Activated naive CD4-positive, alpha-beta T cell treated with anti-CD3 and anti-CD28 coated beads, Interleukin-2, amount 10 ng/mL, durations not matched to agents 7 days and 5 days (primary cell): ENCODE measurements around the gene DUSP7.

Experiments used
- CTCF ChIA-PET: fragments of 350-600 bp; sonication (Branson Sonifier 250); formaldehyde crosslinking; loops from one replicate; lab custom pipeline; 2021; ENCODE audit warnings: antibody characterized with exemption; lab: Charles Lee
- DNase-seq: peaks from one replicate; pipeline ENCODE4 v3.0.0-alpha.2; 2020
- H3K27ac Mint-ChIP-seq: one replicate; pipeline ENCODE4 v1.8.0; 2021; ENCODE audit warnings: mild to moderate bottlenecking, moderate library complexity, mixed read lengths
- H3K27me3 Mint-ChIP-seq: one replicate; pipeline ENCODE4 v1.8.0; 2021; ENCODE audit warnings: mild to moderate bottlenecking, mixed read lengths
- H3K36me3 Mint-ChIP-seq: one replicate; pipeline ENCODE4 v1.8.0; 2021; ENCODE audit warnings: mixed read lengths
- H3K4me1 Mint-ChIP-seq: one replicate; pipeline ENCODE4 v1.8.0; 2021; ENCODE audit warnings: mixed read lengths
- H3K4me3 Mint-ChIP-seq: one replicate; pipeline ENCODE4 v1.8.0; 2021; ENCODE audit warnings: mild to moderate bottlenecking, moderate library complexity, mixed read lengths
- H3K9me3 Mint-ChIP-seq: one replicate; pipeline ENCODE4 v1.8.0; 2021; ENCODE audit warnings: mixed read lengths

Gene DUSP7

GRCh38 chr3:52090933-52091468 is 34.6 kb upstream of the DUSP7 start:
- CTCF ChIA-PET = no interaction called here
- no peaks in the 10 kb centered on the region for H3K9me3 Mint-ChIP-seq
- H3K4me3 Mint-ChIP-seq = no peak overlapping the region
- H3K4me1 Mint-ChIP-seq = peaks cover 20% of the 10 kb centered on the region
- no peak overlapping the region for H3K27ac Mint-ChIP-seq
- H3K27me3 Mint-ChIP-seq = no peaks in the 10 kb centered on the region
- DNase-seq = no peak
- peaks cover 12% of the 10 kb centered on the region for H3K36me3 Mint-ChIP-seq

- H3K36me3 Mint-ChIP-seq = peaks cover 8% of the 10 kb centered on the region
Observed at GRCh38 chr3:52090131-52090932, 34.0 kb upstream of the DUSP7 start.

DNA sequence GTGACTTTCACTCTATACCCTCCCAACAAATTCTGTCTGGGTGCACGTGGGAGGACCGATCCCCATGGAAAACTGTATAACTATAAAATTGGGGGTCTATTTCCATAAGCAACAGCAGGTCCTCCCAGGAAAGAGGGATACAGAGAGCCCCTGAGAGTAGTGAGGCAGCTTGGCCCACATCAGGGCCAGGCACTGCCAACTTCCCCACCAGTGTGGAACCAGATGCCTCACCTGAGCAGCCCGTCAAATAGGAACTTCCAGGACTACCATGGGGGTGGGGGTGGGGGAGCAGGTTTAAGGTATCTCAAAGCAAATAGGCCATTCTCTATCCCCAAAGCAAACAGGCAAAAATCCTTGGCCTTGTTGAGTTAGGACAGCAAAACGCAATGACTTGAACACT is 33.3 kb upstream of the DUSP7 start:
- H3K27me3 Mint-ChIP-seq = no peaks in the 10 kb centered on the region
- no peaks in the 10 kb centered on the region for H3K9me3 Mint-ChIP-seq
- peaks cover 8% of the 10 kb centered on the region for H3K36me3 Mint-ChIP-seq
- H3K4me3 Mint-ChIP-seq = no peak overlapping the region
- CTCF ChIA-PET = no interaction called here
- DNase-seq = no peak
- H3K27ac Mint-ChIP-seq = no peak overlapping the region
- peaks cover 27% of the 10 kb centered on the region for H3K4me1 Mint-ChIP-seq

More at GRCh38 chr3:52090131-52090932, 34.0 kb upstream of the DUSP7 start:
- peaks cover 26% of the 10 kb centered on the region for H3K4me1 Mint-ChIP-seq
- CTCF ChIA-PET = no interaction called here
- no peak for DNase-seq
- no peaks in the 10 kb centered on the region for H3K9me3 Mint-ChIP-seq
- no peaks in the 10 kb centered on the region for H3K27me3 Mint-ChIP-seq
- no peak overlapping the region for H3K4me3 Mint-ChIP-seq
- H3K27ac Mint-ChIP-seq = no peak overlapping the region

- H3K36me3 Mint-ChIP-seq = peaks cover 5% of the 10 kb centered on the region
- DNase-seq = no peak
- no peak overlapping the region for H3K4me3 Mint-ChIP-seq
- H3K9me3 Mint-ChIP-seq = no peaks in the 10 kb centered on the region
- peaks cover 28% of the 10 kb centered on the region for H3K4me1 Mint-ChIP-seq
- CTCF ChIA-PET = interaction anchor here (2.0 to 2.1 kb wide), 2 partner anchors 34 to 36 kb away, joined by 6 to 7 read pairs; no protein-coding TSS in a partner anchor
- H3K27ac Mint-ChIP-seq = peak overlapping the region; percentile 58
- H3K27me3 Mint-ChIP-seq = no peaks in the 10 kb centered on the region
Observed at GRCh38 chr3:52088445-52089367, 32.3 kb upstream of the DUSP7 start.

DNA sequence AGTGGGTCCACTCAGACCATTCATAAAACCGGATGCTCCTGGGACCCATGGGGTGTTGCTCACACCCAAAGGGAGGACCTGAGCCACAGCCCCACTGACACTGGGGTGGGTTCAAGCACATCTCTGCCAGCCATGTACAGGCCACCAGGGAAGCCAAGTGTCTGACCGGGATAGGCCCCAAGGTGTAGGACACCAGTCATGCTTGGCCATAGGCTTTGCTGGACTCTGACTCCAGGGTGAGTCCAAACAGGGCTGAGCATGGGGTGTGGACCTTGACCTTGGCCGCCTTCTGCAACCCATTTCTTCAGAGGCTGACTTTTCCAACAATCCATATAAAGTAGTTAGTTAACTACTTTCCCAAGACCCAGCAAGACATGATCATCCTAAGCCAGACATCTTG is 31.4 kb upstream of the DUSP7 start:
- CTCF ChIA-PET = interaction anchor here (0.8 to 2.1 kb wide), 4 partner anchors 35 to 133 kb away, joined by 3 to 7 read pairs (median 6); no protein-coding TSS in a partner anchor
- peaks cover 28% of the 10 kb centered on the region for H3K4me1 Mint-ChIP-seq
- DNase-seq = no peak
- H3K27me3 Mint-ChIP-seq = no peaks in the 10 kb centered on the region
- peaks cover 5% of the 10 kb centered on the region for H3K36me3 Mint-ChIP-seq
- peak overlapping the region; percentile 17 for H3K27ac Mint-ChIP-seq
- no peaks in the 10 kb centered on the region for H3K9me3 Mint-ChIP-seq
- no peak overlapping the region for H3K4me3 Mint-ChIP-seq

GRCh38 chr3:52086976-52087663 is 30.7 kb upstream of the DUSP7 start:
- no peaks in the 10 kb centered on the region for H3K27me3 Mint-ChIP-seq
- no peaks in the 10 kb centered on the region for H3K9me3 Mint-ChIP-seq
- CTCF ChIA-PET = interaction anchor here (0.6 to 2.1 kb wide), 6 partner anchors 15 to 645 kb away, joined by 3 to 7 read pairs (median 5); no protein-coding TSS in a partner anchor
- DNase-seq = peak; percentile 32
- H3K4me3 Mint-ChIP-seq = no peak overlapping the region
- peaks cover 5% of the 10 kb centered on the region for H3K36me3 Mint-ChIP-seq
- H3K4me1 Mint-ChIP-seq = peaks cover 28% of the 10 kb centered on the region
- H3K27ac Mint-ChIP-seq = peak overlapping the region; percentile 77

GRCh38 chr3:52086461-52086860 is 30.1 kb upstream of the DUSP7 start:
- no peak overlapping the region for H3K4me3 Mint-ChIP-seq
- no peak for DNase-seq

DNA sequence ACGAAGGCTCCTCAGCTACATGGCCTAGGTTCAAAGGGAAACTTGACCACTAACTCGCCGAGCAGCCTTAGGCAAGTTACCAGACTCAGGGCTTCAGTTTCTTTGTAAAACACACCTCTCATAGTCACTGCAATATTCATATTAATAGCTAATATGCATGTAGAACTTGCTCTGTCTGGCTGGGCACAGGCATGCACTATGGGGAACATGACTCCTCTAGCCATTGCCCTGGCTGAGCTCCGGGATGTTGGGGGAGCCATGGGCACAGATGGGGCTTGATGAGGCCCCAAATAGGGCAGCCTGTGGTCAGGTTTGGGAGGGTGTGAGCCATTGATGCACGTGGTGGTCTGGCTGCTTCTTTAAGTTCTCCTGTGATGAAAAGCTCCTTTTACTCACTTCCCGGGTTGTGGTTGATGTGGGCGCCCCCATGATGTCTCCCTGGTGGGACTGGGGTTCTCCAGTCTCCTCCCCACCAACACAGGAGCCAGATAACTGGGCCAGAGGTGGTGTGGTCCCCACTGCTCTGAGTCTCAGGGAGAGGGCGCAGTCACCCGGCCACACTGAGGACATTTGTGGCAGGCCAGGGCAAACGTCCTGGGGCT is 29.4 kb upstream of the DUSP7 start:
- Mint-ChIP-seq H3K4me3 (no peak overlapping the region), H3K4me1 (peaks cover 28% of the 10 kb centered on the region), H3K9me3 (no peaks in the 10 kb centered on the region), H3K27me3 (no peaks in the 10 kb centered on the region), H3K27ac (peak overlapping the region; percentile 9), H3K36me3 (peaks cover 2% of the 10 kb centered on the region)
- CTCF ChIA-PET = interaction anchor here (1.4 kb wide), 1 partner anchor 38 kb away, joined by 3 read pairs; no protein-coding TSS in a partner anchor
- no peak for DNase-seq

More at GRCh38 chr3:52086461-52086860, 30.1 kb upstream of the DUSP7 start:
- CTCF ChIA-PET = interaction anchor here (0.6 to 2.0 kb wide), 4 partner anchors 15 to 644 kb away, joined by 3 to 6 read pairs (median 4); no protein-coding TSS in a partner anchor
- Mint-ChIP-seq H3K36me3 (peaks cover 3% of the 10 kb centered on the region), H3K4me1 (peaks cover 28% of the 10 kb centered on the region), H3K9me3 (no peaks in the 10 kb centered on the region), H3K27ac (peak overlapping the region; percentile 77), H3K27me3 (no peaks in the 10 kb centered on the region)

GRCh38 chr3:52084954-52085680 is 28.7 kb upstream of the DUSP7 start:
- Mint-ChIP-seq H3K4me3 (no peak overlapping the region), H3K27me3 (no peaks in the 10 kb centered on the region)

GRCh38 chr3:52084216-52084945 is 28.0 kb upstream of the DUSP7 start:
- DNase-seq = no peak
- CTCF ChIA-PET = interaction anchor here (1.8 kb wide), 1 partner anchor 39 kb away, joined by 5 read pairs; no protein-coding TSS in a partner anchor
- peaks cover 2% of the 10 kb centered on the region for H3K36me3 Mint-ChIP-seq
- no peak overlapping the region for H3K27ac Mint-ChIP-seq
- H3K9me3 Mint-ChIP-seq = no peaks in the 10 kb centered on the region
- H3K27me3 Mint-ChIP-seq = no peaks in the 10 kb centered on the region
- H3K4me1 Mint-ChIP-seq = peaks cover 28% of the 10 kb centered on the region
- no peak overlapping the region for H3K4me3 Mint-ChIP-seq

More at GRCh38 chr3:52084954-52085680, 28.7 kb upstream of the DUSP7 start:
- CTCF ChIA-PET = interaction anchor here (1.4 kb wide), 1 partner anchor 39 kb away, joined by 3 read pairs; no protein-coding TSS in a partner anchor
- no peak for DNase-seq
- H3K36me3 Mint-ChIP-seq = peaks cover 2% of the 10 kb centered on the region
- H3K9me3 Mint-ChIP-seq = no peaks in the 10 kb centered on the region
- H3K4me1 Mint-ChIP-seq = peaks cover 28% of the 10 kb centered on the region
- H3K27ac Mint-ChIP-seq = no peak overlapping the region

DNA sequence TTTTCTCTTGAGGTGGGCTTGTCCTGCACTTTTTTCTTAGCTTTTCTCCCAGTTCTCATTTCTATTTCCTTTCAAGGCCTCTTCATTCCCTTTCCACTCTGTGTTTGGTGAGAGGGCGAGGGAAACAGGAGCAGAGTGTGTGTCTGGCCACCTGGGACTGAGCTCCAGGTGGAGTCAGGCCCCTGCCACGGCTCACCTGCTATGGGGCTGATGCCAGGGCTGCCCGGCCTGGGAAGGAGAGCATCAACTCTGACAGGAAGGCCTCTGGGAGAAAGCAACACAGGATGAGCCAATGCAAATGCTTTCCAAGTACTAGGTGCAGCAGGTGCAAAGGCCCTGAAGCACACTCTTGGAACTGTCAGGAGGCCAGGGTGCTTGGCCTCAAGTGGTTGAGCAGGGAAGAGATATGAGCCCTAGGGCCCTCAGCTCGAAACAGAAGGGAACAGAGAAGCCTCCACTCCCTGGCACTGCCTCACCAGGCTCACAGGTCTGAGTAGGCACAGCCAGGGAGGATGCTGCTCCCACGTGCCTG is 27.3 kb upstream of the DUSP7 start:
- no peaks in the 10 kb centered on the region for H3K27me3 Mint-ChIP-seq
- CTCF ChIA-PET = interaction anchor here (1.8 kb wide), 1 partner anchor 40 kb away, joined by 5 read pairs; no protein-coding TSS in a partner anchor

DNA sequence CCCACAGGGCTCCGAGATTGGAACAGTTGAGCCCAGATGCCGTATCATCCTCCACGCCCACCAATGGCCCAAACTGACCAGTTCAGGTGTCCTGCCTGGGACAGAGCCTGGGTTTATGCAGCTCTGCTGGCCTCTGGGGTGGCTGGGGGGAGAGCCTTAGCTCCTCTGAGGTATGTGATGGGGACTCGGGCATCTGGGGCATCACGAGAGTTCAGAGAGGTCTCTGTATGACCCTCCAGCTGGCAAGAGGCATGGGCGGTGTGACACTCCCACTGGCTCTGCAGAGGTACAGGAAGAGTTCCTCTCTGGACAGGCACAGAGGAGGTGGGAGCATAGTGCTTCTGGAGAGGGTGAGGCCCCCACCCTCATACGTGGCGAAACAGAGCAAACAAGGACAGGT is 26.6 kb upstream of the DUSP7 start:
- Mint-ChIP-seq H3K4me3 (no peak overlapping the region), H3K36me3 (peaks cover 2% of the 10 kb centered on the region), H3K4me1 (peaks cover 28% of the 10 kb centered on the region), H3K9me3 (no peaks in the 10 kb centered on the region), H3K27ac (no peak overlapping the region), H3K27me3 (no peaks in the 10 kb centered on the region)
- CTCF ChIA-PET = interaction anchor here (1.8 kb wide), 1 partner anchor 41 kb away, joined by 5 read pairs; no protein-coding TSS in a partner anchor
- DNase-seq = no peak

More for the DNA sequence above, 27.3 kb upstream of the DUSP7 start:
- no peaks in the 10 kb centered on the region for H3K9me3 Mint-ChIP-seq
- H3K27ac Mint-ChIP-seq = no peak overlapping the region
- peaks cover 2% of the 10 kb centered on the region for H3K36me3 Mint-ChIP-seq
- peaks cover 28% of the 10 kb centered on the region for H3K4me1 Mint-ChIP-seq
- DNase-seq = no peak
- no peak overlapping the region for H3K4me3 Mint-ChIP-seq
